ENCODE measurements around the gene KIAA1671. TPM values are rescaled to one million over a fixed set of nuclear protein-coding genes. Genes with fewer than 3 reads are reported as not detected.
"Not testable (repeated sequence)": the region's sequence is repeated elsewhere in the genome, so short reads cannot be mapped to it uniquely, and the experiment has no call there.

The KIAA1671 gene
- total RNA-seq (2022) = 61.0 and 68.1 TPM in 2 replicates
- percentile 83 among the genes with signal in this experiment for Bru-seq, nascent RNA
- BruChase-seq, experiment 1, labeled RNA remaining after a 6-hour chase = percentile 82 among the genes with signal in this experiment
- percentile 82 among the genes with signal in this experiment for BruChase-seq, experiment 2, labeled RNA remaining after a 2-hour chase
- long read RNA-seq, partial matches to known transcripts = 18 of 22 reads
- long read RNA-seq, other reads (novel, unspliced or antisense) = 4 of 22 reads

DNA sequence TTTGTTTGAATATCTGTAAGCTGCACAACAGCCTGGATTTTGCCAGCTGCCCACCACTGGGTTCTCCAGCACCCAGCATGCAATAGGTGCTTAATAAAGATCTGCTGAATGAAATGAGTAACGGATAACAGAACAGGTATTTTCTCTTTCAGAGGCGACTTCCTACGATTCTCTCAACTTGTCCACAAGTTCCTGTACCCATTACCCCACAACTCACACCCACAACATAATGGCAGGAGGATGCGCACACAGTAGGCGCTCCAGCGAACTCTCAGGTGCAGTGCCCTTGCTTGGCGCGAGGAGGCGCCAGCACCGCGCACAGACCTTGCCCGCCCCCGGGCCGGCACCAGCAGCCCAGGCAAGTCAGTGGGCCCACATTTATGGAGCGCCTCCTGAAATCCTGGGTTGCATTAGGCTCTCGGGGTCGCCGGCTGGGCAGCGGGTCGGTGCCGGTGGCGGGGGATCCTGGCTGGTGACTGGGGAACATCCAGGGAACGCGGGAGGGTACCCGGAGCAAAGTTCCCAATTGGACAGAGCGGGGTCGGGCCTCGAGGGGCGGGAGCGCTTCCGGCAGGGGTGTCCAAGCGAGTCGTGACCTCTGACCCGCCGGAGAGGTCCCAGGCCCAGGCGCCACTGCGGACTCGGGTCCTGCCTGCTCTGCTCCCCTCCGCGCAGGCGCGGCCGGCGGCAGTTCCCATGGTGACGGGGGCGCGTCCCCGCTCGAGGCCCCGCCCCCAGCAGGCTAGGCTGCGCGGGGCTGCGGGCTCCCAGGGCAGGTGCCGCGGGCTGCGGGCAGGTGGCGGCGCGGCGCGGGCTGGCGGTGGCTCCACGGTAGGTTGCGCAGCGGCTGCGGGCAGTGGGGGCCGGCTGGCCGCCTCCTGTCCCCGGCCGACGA, at the start of gene KIAA1671:
TSS of gene KIAA1671 (plus strand) at position 775 of the 895 bp plus-strand sequence. CDS start 75,284 bp downstream, outside the sequence.
- POLR2A ChIA-PET = interaction anchor here (0.6 to 3.8 kb wide), 17 partner anchors 15 to 290 kb away, joined by 3 to 50 read pairs (median 8); no protein-coding TSS in a partner anchor
- peak; percentile 84 for DNase-seq (ENCODE audit: unreplicated experiment)
- no TSS peak for BruUV-seq (replicated peaks)
- H3K4me1 Mint-ChIP-seq (ENCODE audit: insufficient read depth, unreplicated experiment) = peaks cover 45% of the 10 kb centered on the region
- intact Hi-C loops (cut with micrococcal nuclease) = loop anchor here (1.0 to 2.0 kb wide), 4 partner anchors 41 to 105 kb away; no protein-coding TSS in a partner anchor
- CTCF ChIA-PET = interaction anchor here (0.7 to 5.8 kb wide), 25 partner anchors 9 to 557 kb away, joined by 3 to 87 read pairs (median 5); no protein-coding TSS in a partner anchor
- peak within 1 kb of the TSS; percentile 94 for H3K27ac Mint-ChIP-seq (ENCODE audit: low read depth, unreplicated experiment)
- peak within 1 kb of the TSS; percentile 85 for H3K4me3 Mint-ChIP-seq (ENCODE audit: unreplicated experiment)
- H3K27me3 Mint-ChIP-seq (ENCODE audit: insufficient read depth, unreplicated experiment) = no peaks in the 10 kb centered on the region
- no peaks in the 10 kb centered on the region for H3K9me3 Mint-ChIP-seq (ENCODE audit: unreplicated experiment)
- peaks cover 7% of the 10 kb centered on the region for H3K36me3 Mint-ChIP-seq (ENCODE audit: insufficient read depth, unreplicated experiment)
- peak; percentile 99 for TF ChIP-seq CTCF (IDR thresholded peaks at IDR 0.05; ENCODE audit: unreplicated experiment)

DNA sequence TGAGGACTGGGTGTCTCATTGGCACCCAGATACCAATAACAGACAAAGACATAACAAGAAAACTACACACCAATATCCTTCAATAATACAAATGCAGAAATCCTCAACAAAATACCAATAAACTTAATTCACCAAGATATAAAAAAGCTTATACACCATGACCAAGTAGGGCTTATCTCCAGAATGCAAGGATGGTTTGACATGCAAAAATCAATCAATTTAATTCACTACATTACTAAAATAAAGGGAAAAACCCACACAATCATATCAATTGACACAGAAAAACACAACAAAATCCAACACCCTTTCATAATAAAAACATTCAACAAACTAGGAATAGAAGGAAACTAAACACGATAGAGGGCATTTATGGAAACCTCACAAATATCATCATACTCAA, 46.6 kb upstream of the KIAA1671 start:
- DNase-seq (ENCODE audit: unreplicated experiment) = no peak
- ChIA-PET POLR2A (no interaction called here), CTCF (no interaction called here)
- H3K36me3 Mint-ChIP-seq (ENCODE audit: insufficient read depth, unreplicated experiment) = no peaks in the 10 kb centered on the region
- intact Hi-C loops (cut with micrococcal nuclease) = no loop called here
- H3K9me3 Mint-ChIP-seq (ENCODE audit: unreplicated experiment) = peaks cover 22% of the 10 kb centered on the region
- no peak overlapping the region for H3K27ac Mint-ChIP-seq (ENCODE audit: low read depth, unreplicated experiment)
- no peaks in the 10 kb centered on the region for H3K27me3 Mint-ChIP-seq (ENCODE audit: insufficient read depth, unreplicated experiment)
- H3K4me3 Mint-ChIP-seq (ENCODE audit: unreplicated experiment) = no peak overlapping the region
- no peak for TF ChIP-seq CTCF (IDR thresholded peaks at IDR 0.05; ENCODE audit: unreplicated experiment)
- H3K4me1 Mint-ChIP-seq (ENCODE audit: insufficient read depth, unreplicated experiment) = no peaks in the 10 kb centered on the region
- BruUV-seq (replicated peaks) = no TSS peak

DNA sequence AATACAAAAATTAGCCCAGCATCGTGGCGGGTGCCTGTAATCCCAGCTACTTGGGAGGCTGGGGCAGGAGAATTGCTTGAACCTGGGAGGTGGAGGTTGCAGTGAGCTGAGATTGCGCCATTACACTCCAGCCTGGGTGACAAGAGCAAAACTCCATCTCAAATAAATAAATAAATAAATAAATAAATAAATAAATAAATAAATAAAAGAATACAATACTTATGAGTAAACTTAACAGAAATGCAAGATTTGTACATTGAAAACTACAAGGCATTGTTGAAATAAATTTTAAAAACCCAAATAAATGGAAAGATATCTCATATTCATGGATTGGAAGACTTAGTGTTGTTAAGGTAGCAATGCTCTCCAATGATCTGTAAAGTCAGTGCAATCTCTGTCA, 45.4 kb upstream of the KIAA1671 start:
- BruUV-seq (replicated peaks); DNase-seq (ENCODE audit: unreplicated experiment); H3K4me1 Mint-ChIP-seq (ENCODE audit: insufficient read depth, unreplicated experiment); intact Hi-C loops (cut with micrococcal nuclease); H3K36me3 Mint-ChIP-seq (ENCODE audit: insufficient read depth, unreplicated experiment); H3K27me3 Mint-ChIP-seq (ENCODE audit: insufficient read depth, unreplicated experiment); H3K27ac Mint-ChIP-seq (ENCODE audit: low read depth, unreplicated experiment); H3K4me3 Mint-ChIP-seq (ENCODE audit: unreplicated experiment): not testable (repeated sequence)
- ChIA-PET CTCF (interaction anchor here (0.6 kb wide), 1 partner anchor 148 kb away, joined by 3 read pairs; no protein-coding TSS in a partner anchor), POLR2A (interaction anchor here (0.6 kb wide), 1 partner anchor 195 kb away, joined by 4 read pairs; no protein-coding TSS in a partner anchor)
- H3K9me3 Mint-ChIP-seq (ENCODE audit: unreplicated experiment) = peaks cover 22% of the 10 kb centered on the region

- ChIA-PET CTCF (no interaction called here), POLR2A (no interaction called here)
- no TSS peak for BruUV-seq (replicated peaks)
- DNase-seq (ENCODE audit: unreplicated experiment) = no peak
- Mint-ChIP-seq H3K4me1 (ENCODE audit: insufficient read depth, unreplicated experiment) (no peaks in the 10 kb centered on the region), H3K27me3 (ENCODE audit: insufficient read depth, unreplicated experiment) (no peaks in the 10 kb centered on the region), H3K27ac (ENCODE audit: low read depth, unreplicated experiment) (no peak overlapping the region), H3K9me3 (ENCODE audit: unreplicated experiment) (no peaks in the 10 kb centered on the region), H3K36me3 (ENCODE audit: insufficient read depth, unreplicated experiment) (no peaks in the 10 kb centered on the region), H3K4me3 (ENCODE audit: unreplicated experiment) (no peak overlapping the region)
- TF ChIP-seq CTCF (IDR thresholded peaks at IDR 0.05; ENCODE audit: unreplicated experiment) = no peak
- intact Hi-C loops (cut with micrococcal nuclease) = no loop called here
These were observed 32.5 kb upstream of the KIAA1671 start for GRCh38 chr22:24920029-24920428.

All from MCF 10A (cell line).